Measurements from ENCODE around the gene KLHL4.
A peak's percentile ranks its signal among the peaks of the same experiment; 100 is the strongest.

Gene KLHL4

GRCh38 chrX:87583679-87584078 is 66.1 kb downstream of the KLHL4 start:
- no peak overlapping the region for H3K9ac ChIP-seq (ENCODE audit: low read length)
- H2AFZ ChIP-seq (ENCODE audit: insufficient read depth, low read length, poor library complexity): no peak overlapping the region
- H3K4ac ChIP-seq (ENCODE audit: low read depth, low read length): no peak overlapping the region
- H3K27me3 ChIP-seq (ENCODE audit: insufficient read depth, low read length): no peaks in the 10 kb centered on the region
- no CpG with 5 or more reads among the region's 1 CpG for WGBS (ENCODE audit: extremely low coverage, insufficient coverage, insufficient read length)
- H3K14ac ChIP-seq (ENCODE audit: low read length): no peak overlapping the region
- H4K12ac ChIP-seq (ENCODE audit: low read depth, low read length): no peak overlapping the region
- DNase-seq: peak; percentile 0 to 46
- no peak overlapping the region for H4K8ac ChIP-seq (ENCODE audit: low read depth, low read length)
- H3K18ac ChIP-seq (ENCODE audit: low read length): no peak overlapping the region
- no peak overlapping the region for H2BK12ac ChIP-seq (ENCODE audit: low read length)
- no peak overlapping the region for H3K4me2 ChIP-seq (ENCODE audit: low read length)
- H3K9me3 ChIP-seq (ENCODE audit: insufficient read depth, low read depth, low read length): no peaks in the 10 kb centered on the region
- H2AK5ac ChIP-seq (ENCODE audit: low read length): no peak overlapping the region
- no peak overlapping the region for H2BK120ac ChIP-seq (ENCODE audit: insufficient read depth, low read length, poor library complexity)
- H3K23ac ChIP-seq (ENCODE audit: low read length): no peak overlapping the region
- no peak overlapping the region for H2BK5ac ChIP-seq (ENCODE audit: low read depth, low read length, poor library complexity)
- H3K4me3 ChIP-seq (ENCODE audit: low read depth, low read length): no peak overlapping the region
- H3K79me1 ChIP-seq (ENCODE audit: low read length): no peaks in the 10 kb centered on the region
- no peak overlapping the region for H4K91ac ChIP-seq (ENCODE audit: low read depth, low read length)
- H3K4me1 ChIP-seq (ENCODE audit: control insufficient read depth in 1 of 2, insufficient read depth in 2 of 2, low read length in 2 of 2): no peaks in the 10 kb centered on the region
- H3K79me2 ChIP-seq (ENCODE audit: control insufficient read depth, insufficient read depth, low read length, poor library complexity): no peaks in the 10 kb centered on the region
- H3K36me3 ChIP-seq (ENCODE audit: control insufficient read depth in 1 of 2, insufficient read depth in 2 of 2, low read length in 2 of 2): no peaks in the 10 kb centered on the region
- no peak overlapping the region for H3K27ac ChIP-seq (ENCODE audit: low read depth, low read length)

- H3K79me2 ChIP-seq (ENCODE audit: control insufficient read depth, insufficient read depth, low read length, poor library complexity): no peaks in the 10 kb centered on the region
- H3K4ac ChIP-seq (ENCODE audit: low read depth, low read length): no peak overlapping the region
- H3K18ac ChIP-seq (ENCODE audit: low read length): no peak overlapping the region
- no peak overlapping the region for H2BK120ac ChIP-seq (ENCODE audit: insufficient read depth, low read length, poor library complexity)
- no peak overlapping the region for H3K14ac ChIP-seq (ENCODE audit: low read length)
- H2AK5ac ChIP-seq (ENCODE audit: low read length): no peak overlapping the region
- H3K27me3 ChIP-seq (ENCODE audit: insufficient read depth, low read length): no peaks in the 10 kb centered on the region
- H2BK5ac ChIP-seq (ENCODE audit: low read depth, low read length, poor library complexity): no peak overlapping the region
- no peak overlapping the region for H4K12ac ChIP-seq (ENCODE audit: low read depth, low read length)
- H3K4me2 ChIP-seq (ENCODE audit: low read length): no peak overlapping the region
- H2AFZ ChIP-seq (ENCODE audit: insufficient read depth, low read length, poor library complexity): no peak overlapping the region
- H2BK12ac ChIP-seq (ENCODE audit: low read length): no peak overlapping the region
- H3K4me3 ChIP-seq (ENCODE audit: low read depth, low read length): no peak overlapping the region
- no peak overlapping the region for H4K91ac ChIP-seq (ENCODE audit: low read depth, low read length)
- H4K8ac ChIP-seq (ENCODE audit: low read depth, low read length): no peak overlapping the region
- DNase-seq: no peak
- H3K23ac ChIP-seq (ENCODE audit: low read length): no peak overlapping the region
- H3K9me3 ChIP-seq (ENCODE audit: insufficient read depth, low read depth, low read length): no peaks in the 10 kb centered on the region
- no peak overlapping the region for H3K9ac ChIP-seq (ENCODE audit: low read length)
- H3K27ac ChIP-seq (ENCODE audit: low read depth, low read length): no peak overlapping the region
- no peaks in the 10 kb centered on the region for H3K79me1 ChIP-seq (ENCODE audit: low read length)
- no peaks in the 10 kb centered on the region for H3K36me3 ChIP-seq (ENCODE audit: control insufficient read depth in 1 of 2, insufficient read depth in 2 of 2, low read length in 2 of 2)
- WGBS (ENCODE audit: extremely low coverage, insufficient coverage, insufficient read length): no CpG with 5 or more reads among the region's 2 CpGs
- H3K4me1 ChIP-seq (ENCODE audit: control insufficient read depth in 1 of 2, insufficient read depth in 2 of 2, low read length in 2 of 2): no peaks in the 10 kb centered on the region
Measured at GRCh38 chrX:87616371-87616770, 98.8 kb downstream of the KLHL4 start.

- H2BK120ac ChIP-seq (ENCODE audit: insufficient read depth, low read length, poor library complexity): no peak overlapping the region
- no peaks in the 10 kb centered on the region for H3K79me1 ChIP-seq (ENCODE audit: low read length)
- no peak overlapping the region for H4K91ac ChIP-seq (ENCODE audit: low read depth, low read length)
- no peak overlapping the region for H3K14ac ChIP-seq (ENCODE audit: low read length)
- no peak overlapping the region for H3K23ac ChIP-seq (ENCODE audit: low read length)
- no peaks in the 10 kb centered on the region for H3K9me3 ChIP-seq (ENCODE audit: insufficient read depth, low read depth, low read length)
- no peak overlapping the region for H3K4me2 ChIP-seq (ENCODE audit: low read length)
- H3K79me2 ChIP-seq (ENCODE audit: control insufficient read depth, insufficient read depth, low read length, poor library complexity): no peaks in the 10 kb centered on the region
- no CpG with 5 or more reads among the region's 2 CpGs for WGBS (ENCODE audit: extremely low coverage, insufficient coverage, insufficient read length)
- H3K9ac ChIP-seq (ENCODE audit: low read length): no peak overlapping the region
- no peak for DNase-seq
- H3K27ac ChIP-seq (ENCODE audit: low read depth, low read length): no peak overlapping the region
- no peaks in the 10 kb centered on the region for H3K36me3 ChIP-seq (ENCODE audit: control insufficient read depth in 1 of 2, insufficient read depth in 2 of 2, low read length in 2 of 2)
- H3K4me3 ChIP-seq (ENCODE audit: low read depth, low read length): no peak overlapping the region
- no peak overlapping the region for H2AFZ ChIP-seq (ENCODE audit: insufficient read depth, low read length, poor library complexity)
- no peak overlapping the region for H3K18ac ChIP-seq (ENCODE audit: low read length)
- H2BK5ac ChIP-seq (ENCODE audit: low read depth, low read length, poor library complexity): no peak overlapping the region
- no peaks in the 10 kb centered on the region for H3K4me1 ChIP-seq (ENCODE audit: control insufficient read depth in 1 of 2, insufficient read depth in 2 of 2, low read length in 2 of 2)
- H2AK5ac ChIP-seq (ENCODE audit: low read length): no peak overlapping the region
- no peak overlapping the region for H4K12ac ChIP-seq (ENCODE audit: low read depth, low read length)
- no peak overlapping the region for H4K8ac ChIP-seq (ENCODE audit: low read depth, low read length)
- no peak overlapping the region for H2BK12ac ChIP-seq (ENCODE audit: low read length)
- H3K27me3 ChIP-seq (ENCODE audit: insufficient read depth, low read length): no peaks in the 10 kb centered on the region
- H3K4ac ChIP-seq (ENCODE audit: low read depth, low read length): no peak overlapping the region
Measured at GRCh38 chrX:87621697-87622096, 104.1 kb downstream of the KLHL4 start.

GRCh38 chrX:87626996-87627395 is 109.4 kb downstream of the KLHL4 start:
- Histone ChIP-seq H3K4ac (ENCODE audit: low read depth, low read length) (no peak overlapping the region), H3K27me3 (ENCODE audit: insufficient read depth, low read length) (no peaks in the 10 kb centered on the region), H3K9ac (ENCODE audit: low read length) (no peak overlapping the region), H2BK120ac (ENCODE audit: insufficient read depth, low read length, poor library complexity) (no peak overlapping the region), H3K23ac (ENCODE audit: low read length) (no peak overlapping the region), H4K8ac (ENCODE audit: low read depth, low read length) (no peak overlapping the region), H3K4me2 (ENCODE audit: low read length) (no peak overlapping the region), H3K18ac (ENCODE audit: low read length) (no peak overlapping the region), H2BK12ac (ENCODE audit: low read length) (no peak overlapping the region), H3K4me3 (ENCODE audit: low read depth, low read length) (no peak overlapping the region), H2AFZ (ENCODE audit: insufficient read depth, low read length, poor library complexity) (no peak overlapping the region), H2AK5ac (ENCODE audit: low read length) (no peak overlapping the region), H4K12ac (ENCODE audit: low read depth, low read length) (no peak overlapping the region), H3K4me1 (ENCODE audit: control insufficient read depth in 1 of 2, insufficient read depth in 2 of 2, low read length in 2 of 2) (peaks cover 0 to 2% of the 10 kb centered on the region in 2 experiments), H2BK5ac (ENCODE audit: low read depth, low read length, poor library complexity) (no peak overlapping the region), H3K14ac (ENCODE audit: low read length) (no peak overlapping the region), H4K91ac (ENCODE audit: low read depth, low read length) (no peak overlapping the region), H3K79me2 (ENCODE audit: control insufficient read depth, insufficient read depth, low read length, poor library complexity) (no peaks in the 10 kb centered on the region), H3K9me3 (ENCODE audit: insufficient read depth, low read depth, low read length) (no peaks in the 10 kb centered on the region), H3K79me1 (ENCODE audit: low read length) (no peaks in the 10 kb centered on the region), H3K27ac (ENCODE audit: low read depth, low read length) (no peak overlapping the region), H3K36me3 (ENCODE audit: control insufficient read depth in 1 of 2, insufficient read depth in 2 of 2, low read length in 2 of 2) (no peaks in the 10 kb centered on the region)
- no CpG with 5 or more reads among the region's 3 CpGs for WGBS (ENCODE audit: extremely low coverage, insufficient coverage, insufficient read length)
- peak in 1 of 2 donors; percentile 29 for DNase-seq
